ENCODE results near the gene MYL12A. TPM values are rescaled to one million over a fixed set of nuclear protein-coding genes. Genes with fewer than 3 reads are reported as not detected.

MYL12A gene
- total and polyA plus RNA-seq, 8 donors: 148 to 630 (median 255) TPM

- TF ChIP-seq POLR2AphosphoS5 (IDR thresholded peaks at IDR 0.05) (peak; percentile 79 to 93 (median 88)), EP300 (IDR thresholded peaks at IDR 0.05) (no peak), CTCF (IDR thresholded peaks at IDR 0.05) (peak in 1 of 7 experiments; percentile 5), POLR2A (IDR thresholded peaks at IDR 0.05) (peak in 1 of 4 donors; percentile 64)
- intact Hi-C loops (cut with DNase I; ENCODE audit: low total_unique reads): no loop called here
- H3K4me3 ChIP-seq: peak within 1 kb of the TSS; percentile 89 to 98 (median 92)
- H3K27me3 ChIP-seq: no peaks in the 10 kb centered on the region
- H3K4me1 ChIP-seq: peaks cover 53 to 70% (median 63%) of the 10 kb centered on the region in 4 donors
- H3K36me3 ChIP-seq: peaks cover 20 to 25% (median 22%) of the 10 kb centered on the region in 4 donors
- 0% methylated on average over 46 to 84 of the region's 84 CpGs for WGBS, 5 donors
- no peaks in the 10 kb centered on the region for H3K9me3 ChIP-seq
- H3K27ac ChIP-seq: peak within 1 kb of the TSS; percentile 96 to 99 (median 98)
- peak; percentile 84 to 95 for DNase-seq
These were observed 14.0 kb downstream of the MYL12A start, which contains the start of gene MYL12B for GRCh38 chr18:3261373-3262233. Gene MYL12B (plus strand): TSS chr18:3262133. CDS start chr18:3272899, 10,766 bp downstream.

- Histone ChIP-seq H3K27me3 (no peaks in the 10 kb centered on the region), H3K36me3 (peaks cover 12 to 16% (median 14%) of the 10 kb centered on the region in 4 donors), H3K4me1 (peaks cover 53 to 70% (median 64%) of the 10 kb centered on the region in 4 donors), H3K27ac (peak overlapping the region; percentile 96 to 99 (median 98)), H3K4me3 (peak overlapping the region; percentile 89 to 98 (median 92)), H3K9me3 (no peaks in the 10 kb centered on the region)
- 0 to 1% (median 0%) methylated on average over 24 to 69 of the region's 69 CpGs for WGBS, 5 donors
- TF ChIP-seq POLR2AphosphoS5 (IDR thresholded peaks at IDR 0.05): no peak
- TF ChIP-seq EP300 (IDR thresholded peaks at IDR 0.05): no peak
- TF ChIP-seq POLR2A (IDR thresholded peaks at IDR 0.05): no peak
- TF ChIP-seq CTCF (IDR thresholded peaks at IDR 0.05): no peak
- intact Hi-C loops (cut with DNase I; ENCODE audit: low total_unique reads): no loop called here
- DNase-seq: peak in 1 of 2 donors; percentile 62
These were observed 14.9 kb downstream of the MYL12A start for GRCh38 chr18:3262234-3263131.

- H3K36me3 ChIP-seq: peaks cover 5 to 9% (median 6%) of the 10 kb centered on the region in 4 donors
- no peaks in the 10 kb centered on the region for H3K27me3 ChIP-seq
- TF ChIP-seq POLR2AphosphoS5 (IDR thresholded peaks at IDR 0.05): no peak
- H3K4me3 ChIP-seq: peak overlapping the region; percentile 89 to 98 (median 92)
- no peaks in the 10 kb centered on the region for H3K9me3 ChIP-seq
- peak overlapping the region; percentile 96 to 99 (median 98) for H3K27ac ChIP-seq
- no peak for DNase-seq
- intact Hi-C loops (cut with DNase I; ENCODE audit: low total_unique reads): no loop called here
- 10 to 21% (median 17%) methylated on average over 8 of the region's 8 CpGs for WGBS, 5 donors
- H3K4me1 ChIP-seq: peaks cover 54 to 70% (median 68%) of the 10 kb centered on the region in 4 donors
These were observed 15.6 kb downstream of the MYL12A start for GRCh38 chr18:3263132-3263700.

- no peak for DNase-seq
- Histone ChIP-seq H3K36me3 (no peaks in the 10 kb centered on the region), H3K27ac (peak overlapping the region in 1 of 5 donors; percentile 98), H3K4me3 (peak overlapping the region in 3 of 4 donors; percentile 91 to 98 (median 92)), H3K9me3 (no peaks in the 10 kb centered on the region), H3K27me3 (no peaks in the 10 kb centered on the region), H3K4me1 (peaks cover 66 to 80% (median 77%) of the 10 kb centered on the region in 4 donors)
- TF ChIP-seq POLR2A (IDR thresholded peaks at IDR 0.05) (no peak), POLR2AphosphoS5 (IDR thresholded peaks at IDR 0.05) (no peak), CTCF (IDR thresholded peaks at IDR 0.05) (no peak), EP300 (IDR thresholded peaks at IDR 0.05) (no peak)
- 60 to 73% (median 62%) methylated on average over 2 of the region's 2 CpGs for WGBS, 5 donors
- intact Hi-C loops (cut with DNase I; ENCODE audit: low total_unique reads): no loop called here
These were observed 16.8 kb downstream of the MYL12A start for GRCh38 chr18:3264362-3264761.
